ENCODE data around the gene ZBTB18.

DNA sequence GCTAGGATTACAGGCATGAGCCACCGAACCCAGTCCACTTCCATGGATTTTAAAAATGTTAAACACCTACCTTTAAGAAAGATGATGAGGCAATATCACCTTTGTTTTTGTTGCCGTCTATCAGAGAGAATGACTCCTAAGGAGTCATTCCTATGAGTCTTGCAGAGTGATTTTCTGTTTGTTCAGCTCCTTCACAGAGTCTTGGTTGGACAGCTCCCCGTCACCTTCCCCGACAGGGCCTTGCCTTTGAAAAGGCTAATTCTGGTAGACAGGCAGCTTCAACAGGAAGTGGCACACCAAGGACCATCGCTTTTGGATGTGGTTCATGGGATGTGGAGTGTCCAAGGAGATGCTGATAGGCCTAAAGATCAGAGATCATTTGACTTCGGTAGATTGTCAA lies 17.5 kb downstream of the ZBTB18 start:
- TF ChIP-seq EZH2phosphoT487 (IDR thresholded peaks at IDR 0.05; ENCODE audit: low read depth, severe bottlenecking, unreplicated experiment), result no peak
- TF ChIP-seq, protein P1, sequence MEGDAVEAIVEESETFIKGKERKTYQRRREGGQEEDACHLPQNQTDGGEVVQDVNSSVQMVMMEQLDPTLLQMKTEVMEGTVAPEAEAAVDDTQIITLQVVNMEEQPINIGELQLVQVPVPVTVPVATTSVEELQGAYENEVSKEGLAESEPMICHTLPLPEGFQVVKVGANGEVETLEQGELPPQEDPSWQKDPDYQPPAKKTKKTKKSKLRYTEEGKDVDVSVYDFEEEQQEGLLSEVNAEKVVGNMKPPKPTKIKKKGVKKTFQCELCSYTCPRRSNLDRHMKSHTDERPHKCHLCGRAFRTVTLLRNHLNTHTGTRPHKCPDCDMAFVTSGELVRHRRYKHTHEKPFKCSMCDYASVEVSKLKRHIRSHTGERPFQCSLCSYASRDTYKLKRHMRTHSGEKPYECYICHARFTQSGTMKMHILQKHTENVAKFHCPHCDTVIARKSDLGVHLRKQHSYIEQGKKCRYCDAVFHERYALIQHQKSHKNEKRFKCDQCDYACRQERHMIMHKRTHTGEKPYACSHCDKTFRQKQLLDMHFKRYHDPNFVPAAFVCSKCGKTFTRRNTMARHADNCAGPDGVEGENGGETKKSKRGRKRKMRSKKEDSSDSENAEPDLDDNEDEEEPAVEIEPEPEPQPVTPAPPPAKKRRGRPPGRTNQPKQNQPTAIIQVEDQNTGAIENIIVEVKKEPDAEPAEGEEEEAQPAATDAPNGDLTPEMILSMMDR (IDR thresholded peaks at IDR 0.05; ENCODE audit: poor library complexity), result no peak

Data from hepatocyte (in vitro differentiated cells).